Umbilical cord (tissue), 2 donors: Measurements from ENCODE around the gene ZDHHC20. TPM values are rescaled to one million over a fixed set of nuclear protein-coding genes. Genes with fewer than 3 reads are reported as not detected.

Source experiments
- DNase-seq: peaks from one replicate; pipeline ENCODE4 v3.0.0-alpha.2; 2015; ENCODE audit warnings: low spot score
- total RNA-seq: library from RNA; depleted of rRNA; stranded (reverse); fragments of >200 nt; gene quantifications from one replicate; pipeline ENCODE4 v1.2.3, GENCODE V29; 2014; ENCODE audit warnings: low replicate concordance; ENCODE audit not compliant: insufficient read depth

Gene ZDHHC20
- total RNA-seq, result 110 TPM

GRCh38 chr13:21458813-21459701, at the start of gene ZDHHC20:
TSS of gene ZDHHC20 (minus strand) at chr13:21459303. CDS start at chr13:21459171, 132 bp downstream.
- peak; percentile 86 for DNase-seq

- DNase-seq, result no peak
These were observed 45.3 kb upstream of the ZDHHC20 start for GRCh38 chr13:21504379-21504778.

GRCh38 chr13:21501686-21502085, 42.6 kb upstream of the ZDHHC20 start:
- no peak for DNase-seq

- DNase-seq, result no peak
These were observed 27.2 kb upstream of the ZDHHC20 start for GRCh38 chr13:21486322-21486721.

GRCh38 chr13:21483748-21484147, 24.6 kb upstream of the ZDHHC20 start:
- no peak for DNase-seq

GRCh38 chr13:21481359-21481758, 22.3 kb upstream of the ZDHHC20 start:
- DNase-seq, result no peak

GRCh38 chr13:21478881-21479808, 20.0 kb upstream of the ZDHHC20 start:
- peak; percentile 90 for DNase-seq

GRCh38 chr13:21476893-21477472, 17.9 kb upstream of the ZDHHC20 start:
- DNase-seq, result peak; percentile 83

GRCh38 chr13:21475115-21475514, 16.0 kb upstream of the ZDHHC20 start:
- DNase-seq, result peak; percentile 22

- DNase-seq, result no peak
These were observed 11.7 kb upstream of the ZDHHC20 start for GRCh38 chr13:21470785-21471184.

- no peak for DNase-seq
These were observed 7.4 kb upstream of the ZDHHC20 start for GRCh38 chr13:21466527-21466926.

GRCh38 chr13:21465710-21466160, 6.6 kb upstream of the ZDHHC20 start:
- DNase-seq, result no peak

GRCh38 chr13:21463424-21463823, 4.3 kb upstream of the ZDHHC20 start:
- DNase-seq, result no peak

GRCh38 chr13:21461131-21461530, 2.0 kb upstream of the ZDHHC20 start:
- DNase-seq, result no peak

- DNase-seq, result peak; percentile 36
These were observed 671 bp downstream of the ZDHHC20 start for GRCh38 chr13:21458451-21458812.

- DNase-seq, result no peak
These were observed 5.6 kb downstream of the ZDHHC20 start for GRCh38 chr13:21453387-21454081.

GRCh38 chr13:21450936-21451335, 8.2 kb downstream of the ZDHHC20 start:
- DNase-seq, result no peak

- no peak for DNase-seq
These were observed 12.4 kb downstream of the ZDHHC20 start for GRCh38 chr13:21446656-21447055.

- no peak for DNase-seq
These were observed 13.3 kb downstream of the ZDHHC20 start for GRCh38 chr13:21445759-21446158.

GRCh38 chr13:21443171-21443570, 15.9 kb downstream of the ZDHHC20 start:
- no peak for DNase-seq

- no peak for DNase-seq
These were observed 22.5 kb downstream of the ZDHHC20 start for GRCh38 chr13:21436582-21436981.
